Measurements from ENCODE around the gene NCS1.

DNA sequence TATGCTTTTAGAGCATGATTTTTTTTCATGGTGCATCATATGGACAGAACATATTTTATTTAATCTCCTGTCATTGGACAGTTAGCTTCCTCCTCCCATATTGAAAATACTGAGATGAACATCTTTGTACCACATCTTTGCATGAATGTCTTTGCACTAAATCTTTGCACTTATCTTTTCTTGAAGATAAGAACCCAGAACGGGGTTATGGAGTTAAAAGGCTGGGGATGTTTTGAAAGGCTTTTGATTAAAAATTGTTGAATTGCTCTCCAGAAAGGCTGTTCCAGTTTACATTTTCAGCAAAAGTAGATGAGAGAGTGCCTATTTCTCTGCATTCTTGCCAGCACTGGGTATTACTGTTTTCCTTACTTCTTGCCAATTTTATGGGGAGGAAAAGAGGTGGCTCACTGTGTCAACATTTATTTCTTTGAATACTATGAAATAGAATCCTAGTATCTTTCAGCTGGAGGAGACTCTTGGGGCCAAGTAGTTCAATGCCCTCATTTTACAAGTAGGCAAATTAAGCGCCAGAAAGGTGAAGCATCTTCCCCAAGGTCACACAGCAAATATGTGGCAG is 7.2 kb downstream of the NCS1 start:
- TF ChIP-seq EZH2 (IDR thresholded peaks at IDR 0.05; ENCODE audit: insufficient read depth, poor library complexity, severe bottlenecking) (no peak), EZH2phosphoT487 (IDR thresholded peaks at IDR 0.05; ENCODE audit: insufficient read depth, low read depth) (no peak)
